ENCODE results near the gene PHYHIPL. TPM values are rescaled to one million over a fixed set of nuclear protein-coding genes. Genes with fewer than 3 reads are reported as not detected.

The PHYHIPL gene
- total and polyA plus RNA-seq, 2 experiments from 2014 or later = not detected

DNA sequence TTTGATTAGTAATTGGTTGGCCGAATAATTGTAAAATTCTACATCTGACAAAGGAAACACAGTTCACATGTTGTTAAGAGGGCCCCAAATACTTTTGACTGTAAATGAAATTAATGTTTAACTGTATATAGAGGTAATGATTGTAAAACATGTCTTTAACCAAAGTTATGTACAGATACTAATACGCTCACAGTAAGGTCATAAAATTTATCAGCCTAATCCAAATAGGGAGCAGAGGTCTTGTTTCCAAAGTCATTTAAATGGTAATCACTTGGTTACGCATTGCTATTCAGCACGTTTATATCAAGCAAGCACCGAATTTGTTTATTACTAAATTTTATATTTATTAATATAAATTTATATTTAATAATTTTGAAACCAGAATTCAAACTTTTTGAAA, 1.4 kb downstream of the PHYHIPL start:
- no peak overlapping the region for H3K4me3 ChIP-seq
- no peaks in the 10 kb centered on the region for H3K4me1 ChIP-seq (ENCODE audit: insufficient read depth)
- TF ChIP-seq EZH2 (IDR thresholded peaks at IDR 0.05; ENCODE audit: insufficient read depth, poor library complexity, severe bottlenecking) (no peak), EZH2phosphoT487 (IDR thresholded peaks at IDR 0.05; ENCODE audit: insufficient read depth, low read depth) (no peak)
- peaks cover 22% of the 10 kb centered on the region for H3K27me3 ChIP-seq (replicated peaks; ENCODE audit: insufficient read depth)
- no peaks in the 10 kb centered on the region for H3K79me2 ChIP-seq (ENCODE audit: insufficient read depth)
- WGBS, 2 experiments (ENCODE audit: low coverage in 1 of 2, low lambda C conversion rate in 2 of 2, missing lambda C conversion rate in 2 of 2) = 85% methylated on average over 5 of the region's 5 CpGs
- no peak for DNase-seq
- H3K9ac ChIP-seq = no peak overlapping the region
- no peaks in the 10 kb centered on the region for H3K9me3 ChIP-seq (ENCODE audit: low read depth)
- no peaks in the 10 kb centered on the region for H3K36me3 ChIP-seq (ENCODE audit: low read depth)
- no peaks in the 10 kb centered on the region for H3F3A ChIP-seq (ENCODE audit: insufficient read depth)
- H3K4me2 ChIP-seq (ENCODE audit: unreplicated experiment) = no peak overlapping the region
- in situ Hi-C loops (cut with MboI) = loop anchor here (25.0 kb wide), 1 partner anchor 666 kb away; the partner anchor contains the start of gene BICC1
- no peaks in the 10 kb centered on the region for H3K9me2 ChIP-seq (ENCODE audit: insufficient read depth)
- H4K20me1 ChIP-seq (ENCODE audit: insufficient read depth) = no peaks in the 10 kb centered on the region
- no peak overlapping the region for H3K27ac ChIP-seq
- no peak overlapping the region for H2AFZ ChIP-seq

DNA sequence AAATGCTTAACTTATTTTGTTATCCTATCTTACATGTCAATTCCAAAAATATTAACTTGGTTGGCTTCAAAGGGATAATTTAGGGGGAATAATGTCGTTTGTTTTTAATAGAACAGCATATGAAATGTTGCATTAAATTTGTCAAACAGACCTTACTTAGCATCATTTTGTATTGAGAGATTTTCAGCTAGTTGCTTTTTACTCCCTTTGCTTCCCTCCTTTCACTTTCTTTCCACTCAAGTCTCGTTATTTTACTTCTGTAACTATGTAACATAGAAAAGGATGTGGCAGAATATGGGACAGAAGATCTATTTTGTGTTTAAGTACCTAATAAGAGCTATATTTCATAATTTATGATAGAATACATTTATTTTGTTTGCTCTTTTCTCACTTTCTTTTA, 2.6 kb downstream of the PHYHIPL start:
- Histone ChIP-seq H3K4me2 (ENCODE audit: unreplicated experiment) (no peak overlapping the region), H2AFZ (no peak overlapping the region), H3K4me1 (ENCODE audit: insufficient read depth) (no peaks in the 10 kb centered on the region), H3K9me3 (ENCODE audit: low read depth) (no peaks in the 10 kb centered on the region), H3K9me2 (ENCODE audit: insufficient read depth) (no peaks in the 10 kb centered on the region), H3K9ac (no peak overlapping the region), H4K20me1 (ENCODE audit: insufficient read depth) (no peaks in the 10 kb centered on the region), H3K79me2 (ENCODE audit: insufficient read depth) (no peaks in the 10 kb centered on the region), H3K27me3 (replicated peaks; ENCODE audit: insufficient read depth) (peaks cover 21% of the 10 kb centered on the region), H3F3A (ENCODE audit: insufficient read depth) (no peaks in the 10 kb centered on the region), H3K27ac (no peak overlapping the region), H3K4me3 (no peak overlapping the region), H3K36me3 (ENCODE audit: low read depth) (no peaks in the 10 kb centered on the region)
- TF ChIP-seq EZH2phosphoT487 (IDR thresholded peaks at IDR 0.05; ENCODE audit: insufficient read depth, low read depth) (no peak), EZH2 (IDR thresholded peaks at IDR 0.05; ENCODE audit: insufficient read depth, poor library complexity, severe bottlenecking) (no peak)
- 46 to 50% methylated on average over 2 of the region's 2 CpGs for WGBS, 2 experiments (ENCODE audit: low coverage in 1 of 2, low lambda C conversion rate in 2 of 2, missing lambda C conversion rate in 2 of 2)
- in situ Hi-C loops (cut with MboI) = loop anchor here (25.0 kb wide), 1 partner anchor 667 kb away; the partner anchor contains the start of gene BICC1
- DNase-seq = no peak

DNA sequence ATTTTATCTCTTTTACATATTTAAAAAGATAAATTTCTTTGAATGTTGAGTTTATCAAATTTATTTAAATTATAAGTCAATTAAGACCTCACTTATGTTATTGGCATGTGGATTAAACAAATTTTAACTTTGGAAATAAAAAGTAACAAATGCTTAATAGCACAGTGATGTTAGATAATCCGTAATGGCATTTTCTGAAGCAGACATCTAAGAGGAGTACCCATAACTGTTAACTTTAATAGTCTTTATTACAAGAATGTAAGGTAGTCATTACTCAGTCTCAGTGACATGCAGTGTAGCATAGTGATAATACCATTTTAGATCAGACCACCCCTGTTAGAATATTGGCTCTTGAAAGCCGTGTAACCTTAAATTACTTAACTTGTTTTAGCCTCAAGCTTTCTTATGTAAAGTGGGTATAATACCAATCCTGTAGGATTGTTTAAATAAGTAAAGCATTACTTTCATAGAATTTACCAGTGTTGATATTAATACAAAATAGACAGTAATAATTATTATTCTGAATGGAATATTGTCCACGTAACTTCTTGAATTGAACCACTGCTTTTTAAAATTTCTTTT, 4.3 kb downstream of the PHYHIPL start:
- in situ Hi-C loops (cut with MboI) = loop anchor here (25.0 kb wide), 1 partner anchor 668 kb away; the partner anchor contains the start of gene BICC1
- Histone ChIP-seq H3K4me3 (no peak overlapping the region), H2AFZ (no peak overlapping the region), H3K36me3 (ENCODE audit: low read depth) (no peaks in the 10 kb centered on the region), H3K9ac (no peak overlapping the region), H3K4me1 (ENCODE audit: insufficient read depth) (no peaks in the 10 kb centered on the region), H3K79me2 (ENCODE audit: insufficient read depth) (no peaks in the 10 kb centered on the region), H3K27ac (no peak overlapping the region), H3K27me3 (replicated peaks; ENCODE audit: insufficient read depth) (peaks cover 4% of the 10 kb centered on the region), H3F3A (ENCODE audit: insufficient read depth) (no peaks in the 10 kb centered on the region), H3K9me2 (ENCODE audit: insufficient read depth) (no peaks in the 10 kb centered on the region), H4K20me1 (ENCODE audit: insufficient read depth) (no peaks in the 10 kb centered on the region), H3K9me3 (ENCODE audit: low read depth) (no peaks in the 10 kb centered on the region), H3K4me2 (ENCODE audit: unreplicated experiment) (no peak overlapping the region)
- TF ChIP-seq EZH2 (IDR thresholded peaks at IDR 0.05; ENCODE audit: insufficient read depth, poor library complexity, severe bottlenecking) = no peak
- no peak for TF ChIP-seq EZH2phosphoT487 (IDR thresholded peaks at IDR 0.05; ENCODE audit: insufficient read depth, low read depth)
- no peak for DNase-seq
- WGBS, 2 experiments (ENCODE audit: low coverage in 1 of 2, low lambda C conversion rate in 2 of 2, missing lambda C conversion rate in 2 of 2) = 90 to 91% methylated on average over 3 of the region's 3 CpGs

DNA sequence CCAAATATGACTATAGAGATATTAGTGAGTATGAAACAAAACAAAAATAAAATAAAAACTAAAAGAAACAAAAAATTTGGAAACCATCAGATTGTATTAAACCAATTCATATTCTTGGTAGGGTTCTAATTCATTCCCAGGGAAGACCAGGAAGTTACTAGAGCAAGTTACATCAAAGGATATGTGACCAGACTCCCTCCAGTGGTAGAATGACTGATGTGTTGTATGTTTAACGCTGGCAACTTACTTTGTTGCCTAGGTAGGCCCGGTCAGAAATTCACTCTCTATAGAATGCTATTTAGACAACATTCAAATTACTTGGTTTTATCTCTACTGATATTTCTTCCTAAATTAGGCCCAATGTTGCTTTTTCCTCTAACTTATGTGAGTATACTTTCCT, 5.2 kb downstream of the PHYHIPL start:
- H2AFZ ChIP-seq = no peak overlapping the region
- H3K9ac ChIP-seq = no peak overlapping the region
- DNase-seq = peak; percentile 67
- H3K4me2 ChIP-seq (ENCODE audit: unreplicated experiment) = no peak overlapping the region
- no peaks in the 10 kb centered on the region for H3F3A ChIP-seq (ENCODE audit: insufficient read depth)
- WGBS, 2 experiments (ENCODE audit: low coverage in 1 of 2, low lambda C conversion rate in 2 of 2, missing lambda C conversion rate in 2 of 2) = 4 to 12% methylated on average over 2 of the region's 2 CpGs
- H3K27me3 ChIP-seq (replicated peaks; ENCODE audit: insufficient read depth) = no peaks in the 10 kb centered on the region; the same call in 1 of the 2 replicates
- no peak for TF ChIP-seq EZH2phosphoT487 (IDR thresholded peaks at IDR 0.05; ENCODE audit: insufficient read depth, low read depth)
- no peak for TF ChIP-seq EZH2 (IDR thresholded peaks at IDR 0.05; ENCODE audit: insufficient read depth, poor library complexity, severe bottlenecking)
- H3K4me1 ChIP-seq (ENCODE audit: insufficient read depth) = no peaks in the 10 kb centered on the region
- H3K9me2 ChIP-seq (ENCODE audit: insufficient read depth) = no peaks in the 10 kb centered on the region
- in situ Hi-C loops (cut with MboI) = loop anchor here (25.0 kb wide), 1 partner anchor 669 kb away; the partner anchor contains the start of gene BICC1
- no peaks in the 10 kb centered on the region for H3K9me3 ChIP-seq (ENCODE audit: low read depth)
- no peaks in the 10 kb centered on the region for H4K20me1 ChIP-seq (ENCODE audit: insufficient read depth)
- no peak overlapping the region for H3K27ac ChIP-seq
- H3K36me3 ChIP-seq (ENCODE audit: low read depth) = no peaks in the 10 kb centered on the region
- no peak overlapping the region for H3K4me3 ChIP-seq
- H3K79me2 ChIP-seq (ENCODE audit: insufficient read depth) = no peaks in the 10 kb centered on the region
